Common myeloid progenitor, CD34-positive (primary cell): ENCODE data around the gene PFKFB3.

ENCODE experiments used
- CTCF ChIA-PET: fragments of 350-600 bp; sonication (Branson Sonifier 250); formaldehyde crosslinking; loops from one replicate; lab custom pipeline; 2021; ENCODE audit warnings: antibody characterized with exemption; lab: Charles Lee
- POLR2A ChIA-PET: fragments of 350-600 bp; sonication (Branson Sonifier 250); formaldehyde crosslinking; loops from one replicate; lab custom pipeline; 2021; ENCODE audit warnings: antibody characterized with exemption; lab: Charles Lee
- DNase-seq, 3 donors: peaks; one replicate each; pipeline versions ENCODE4 v3.0.0 to v3.0.0-alpha.2; 2013
- H3K27ac ChIP-seq, 2 experiments: 1 replicate in 1 of 2; 2 replicates in 1 of 2; pipeline ENCODE4 v1.7.0; 2013; ENCODE audit warnings: inconsistent platforms in 2 of 2, low read length in 2 of 2, mild to moderate bottlenecking in 2 of 2, low read depth in 1 of 2, moderate library complexity in 1 of 2; ENCODE audit not compliant: severe bottlenecking in 2 of 2, insufficient read depth in 1 of 2, poor library complexity in 1 of 2
- H3K27me3 ChIP-seq, 5 experiments: replicated peaks in 2 of 5; 1 replicate in 3 of 5; 2 replicates in 2 of 5; pipeline versions ENCODE4 v1.6.1 to v1.7.0; 2013; ENCODE audit warnings: low read length in 4 of 5, mild to moderate bottlenecking in 2 of 5, moderate library complexity in 2 of 5, inconsistent platforms in 1 of 5; ENCODE audit not compliant: insufficient read depth in 5 of 5, control insufficient read depth in 4 of 5
- H3K36me3 ChIP-seq, 4 experiments: 1 replicate in 2 of 4; 2 replicates in 2 of 4; pipeline versions ENCODE4 v1.6.1 to v1.7.0; 2013; ENCODE audit warnings: low read length in 3 of 4, control low read depth in 1 of 4, mild to moderate bottlenecking in 1 of 4; ENCODE audit not compliant: control insufficient read depth in 4 of 4, insufficient read depth in 4 of 4
- H3K4me1 ChIP-seq, 4 experiments: 1 replicate in 3 of 4; 2 replicates in 1 of 4; pipeline versions ENCODE4 v1.6.1 to v1.7.1; 2013; ENCODE audit warnings: low read length in 3 of 4, mild to moderate bottlenecking in 3 of 4, control low read depth in 1 of 4, inconsistent platforms in 1 of 4, moderate library complexity in 1 of 4; ENCODE audit not compliant: control insufficient read depth in 4 of 4, insufficient read depth in 4 of 4; ENCODE audit errors: control extremely low read depth in 1 of 4
- H3K4me3 ChIP-seq, 7 experiments: 1 replicate in 4 of 7; 2 replicates in 3 of 7; pipeline versions ENCODE4 v1.5.1 to v1.7.0; 2013; ENCODE audit warnings: mild to moderate bottlenecking in 7 of 7, low read length in 6 of 7, moderate library complexity in 6 of 7, inconsistent platforms in 2 of 7, low read depth in 2 of 7, control low read depth in 1 of 7; ENCODE audit not compliant: insufficient read depth in 4 of 7, control insufficient read depth in 1 of 7; ENCODE audit errors: extremely low read depth in 1 of 7
- H3K9me3 ChIP-seq, 5 experiments: 1 replicate in 4 of 5; 2 replicates in 1 of 5; pipeline versions ENCODE4 v1.6.1 to v1.7.1; 2013; ENCODE audit warnings: low read length in 4 of 5, mild to moderate bottlenecking in 2 of 5, inconsistent platforms in 1 of 5, low read depth in 1 of 5, moderate library complexity in 1 of 5; ENCODE audit not compliant: control insufficient read depth in 4 of 5, insufficient read depth in 2 of 5; ENCODE audit errors: control extremely low read depth in 1 of 5
- WGBS: methylation state at CpG from one replicate; pipeline ENCODE4 v1.1.5; 2013; ENCODE audit not compliant: insufficient coverage; 5-methylcytosine and 5-hydroxymethylcytosine counted together

The PFKFB3 gene

DNA sequence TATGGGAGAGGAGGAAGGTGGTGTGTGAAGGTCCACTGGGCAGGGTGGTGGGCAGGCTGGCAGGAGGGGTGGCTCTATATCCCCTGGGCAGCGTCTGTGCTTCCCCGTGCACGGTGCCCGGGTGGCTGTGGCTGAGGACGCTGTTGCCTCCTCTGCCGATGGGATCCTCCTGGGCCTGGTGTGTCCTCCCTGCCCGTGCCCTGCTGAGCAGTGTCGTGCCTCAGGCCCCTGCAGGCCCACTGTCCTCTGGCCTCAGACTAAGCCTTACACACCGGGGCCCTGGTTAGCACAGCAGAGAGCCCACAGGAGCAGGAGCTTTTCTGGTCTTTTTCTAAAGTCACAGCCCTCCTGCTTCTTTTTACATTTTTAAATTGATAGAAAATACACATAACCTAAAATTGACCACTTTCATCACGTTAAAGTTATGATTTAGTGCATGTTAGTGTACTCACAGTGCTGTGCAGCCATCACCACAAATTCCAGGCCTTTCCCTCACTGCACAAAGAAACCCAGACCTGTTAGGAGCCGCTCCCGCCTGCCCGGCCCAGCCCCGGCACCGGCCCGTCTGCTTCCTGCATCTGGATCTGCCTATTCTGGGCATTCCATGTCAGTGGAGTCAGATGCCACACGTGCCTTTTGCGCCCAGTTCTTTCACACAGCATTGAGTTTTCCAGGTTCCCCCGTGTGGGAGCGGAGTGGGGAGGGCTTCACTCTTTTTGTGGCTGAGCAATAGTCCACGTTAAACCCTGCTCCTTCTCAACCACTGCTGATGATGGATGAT lies 19.4 kb downstream of the PFKFB3 start:
- peaks cover 7 to 88% (median 66%) of the 10 kb centered on the region in 4 experiments for H3K36me3 ChIP-seq
- H3K27ac ChIP-seq: no peak overlapping the region
- DNase-seq: no peak
- WGBS: 100% methylated on average over 10 of the region's 21 CpGs
- H3K4me3 ChIP-seq: no peak overlapping the region
- peaks cover 0 to 9% (median 1%) of the 10 kb centered on the region in 4 experiments for H3K4me1 ChIP-seq
- no peaks in the 10 kb centered on the region for H3K27me3 ChIP-seq
- ChIA-PET POLR2A (no interaction called here), CTCF (no interaction called here)
- H3K9me3 ChIP-seq: no peaks in the 10 kb centered on the region

DNA sequence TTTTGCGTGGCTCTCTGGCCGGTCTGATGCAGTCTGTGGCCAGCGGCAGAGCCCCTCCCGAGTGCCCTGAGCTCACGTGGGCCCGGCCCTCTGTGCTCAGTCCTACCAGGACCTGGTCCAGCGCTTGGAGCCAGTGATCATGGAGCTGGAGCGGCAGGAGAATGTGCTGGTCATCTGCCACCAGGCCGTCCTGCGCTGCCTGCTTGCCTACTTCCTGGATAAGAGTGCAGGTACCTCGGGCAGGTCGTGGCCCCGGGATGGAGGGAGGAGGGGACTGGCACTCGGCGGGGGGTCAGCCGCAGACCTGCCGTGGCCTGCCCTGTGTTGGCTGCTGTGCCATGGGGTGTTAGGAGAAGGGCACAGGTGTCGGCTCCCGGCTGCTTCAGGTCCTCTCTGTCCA lies 20.0 kb downstream of the PFKFB3 start:
- CTCF ChIA-PET: no interaction called here
- no peak for DNase-seq
- Histone ChIP-seq H3K4me1 (peaks cover 0 to 4% (median 0%) of the 10 kb centered on the region in 4 experiments), H3K36me3 (peaks cover 7 to 88% (median 67%) of the 10 kb centered on the region in 4 experiments), H3K27me3 (no peaks in the 10 kb centered on the region), H3K4me3 (no peak overlapping the region), H3K27ac (no peak overlapping the region), H3K9me3 (no peaks in the 10 kb centered on the region)
- WGBS: 98% methylated on average over 17 of the region's 19 CpGs
- POLR2A ChIA-PET: no interaction called here

DNA sequence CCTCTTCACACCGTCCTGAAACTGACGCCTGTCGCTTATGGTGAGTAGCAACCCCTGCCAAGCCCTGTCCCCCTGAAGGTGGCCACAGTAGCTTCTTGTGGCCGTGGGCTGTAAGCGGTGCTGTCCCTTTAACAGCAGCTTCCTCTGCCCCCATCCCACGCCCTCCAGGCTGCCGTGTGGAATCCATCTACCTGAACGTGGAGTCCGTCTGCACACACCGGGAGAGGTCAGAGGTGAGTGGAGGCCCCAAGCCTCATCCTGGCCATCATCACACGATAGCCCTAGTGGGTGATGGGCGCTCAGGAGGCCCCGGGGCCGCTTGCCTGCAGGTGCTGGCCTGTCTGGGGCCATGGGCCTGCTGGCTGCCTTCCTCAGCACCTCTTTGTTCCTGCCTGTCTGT lies 21.2 kb downstream of the PFKFB3 start:
- POLR2A ChIA-PET: no interaction called here
- CTCF ChIA-PET: interaction anchor here (0.6 to 1.7 kb wide), 2 partner anchors 20 to 21 kb away, joined by 3 read pairs; no protein-coding TSS in a partner anchor
- peaks cover 4 to 92% (median 69%) of the 10 kb centered on the region in 4 experiments for H3K36me3 ChIP-seq
- H3K27ac ChIP-seq: no peak overlapping the region
- no peaks in the 10 kb centered on the region for H3K4me1 ChIP-seq
- no peaks in the 10 kb centered on the region for H3K9me3 ChIP-seq
- 96% methylated on average over 14 of the region's 14 CpGs for WGBS
- H3K27me3 ChIP-seq: no peaks in the 10 kb centered on the region
- no peak overlapping the region for H3K4me3 ChIP-seq
- DNase-seq: no peak

DNA sequence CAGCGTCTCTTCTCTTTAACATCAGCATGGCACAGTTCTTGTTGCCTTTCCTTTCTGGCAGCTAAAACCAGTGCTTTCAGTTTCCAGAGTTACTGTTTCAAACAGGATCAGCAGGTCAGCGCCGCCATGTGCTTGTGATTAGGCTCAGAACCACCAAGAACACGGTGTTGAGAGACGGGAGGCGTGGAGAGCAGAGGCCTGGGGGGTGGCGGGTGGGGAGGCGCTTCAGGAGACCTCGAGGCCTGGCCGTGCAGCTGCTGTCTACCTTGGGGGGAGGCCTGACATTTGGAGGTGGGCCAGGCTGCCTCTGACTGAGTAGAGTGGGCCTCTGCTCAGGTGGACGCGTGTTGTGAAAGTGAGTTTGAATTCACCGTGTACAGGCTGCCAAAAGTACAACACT lies 22.0 kb downstream of the PFKFB3 start:
- WGBS: 95% methylated on average over 13 of the region's 13 CpGs
- DNase-seq: no peak
- ChIA-PET CTCF (interaction anchor here (0.6 to 1.7 kb wide), 3 partner anchors 21 to 480 kb away, joined by 3 to 4 read pairs (median 3); no protein-coding TSS in a partner anchor), POLR2A (no interaction called here)
- no peaks in the 10 kb centered on the region for H3K4me1 ChIP-seq
- H3K4me3 ChIP-seq: no peak overlapping the region
- no peaks in the 10 kb centered on the region for H3K27me3 ChIP-seq
- H3K27ac ChIP-seq: no peak overlapping the region
- peaks cover 4 to 92% (median 66%) of the 10 kb centered on the region in 4 experiments for H3K36me3 ChIP-seq
- no peaks in the 10 kb centered on the region for H3K9me3 ChIP-seq

DNA sequence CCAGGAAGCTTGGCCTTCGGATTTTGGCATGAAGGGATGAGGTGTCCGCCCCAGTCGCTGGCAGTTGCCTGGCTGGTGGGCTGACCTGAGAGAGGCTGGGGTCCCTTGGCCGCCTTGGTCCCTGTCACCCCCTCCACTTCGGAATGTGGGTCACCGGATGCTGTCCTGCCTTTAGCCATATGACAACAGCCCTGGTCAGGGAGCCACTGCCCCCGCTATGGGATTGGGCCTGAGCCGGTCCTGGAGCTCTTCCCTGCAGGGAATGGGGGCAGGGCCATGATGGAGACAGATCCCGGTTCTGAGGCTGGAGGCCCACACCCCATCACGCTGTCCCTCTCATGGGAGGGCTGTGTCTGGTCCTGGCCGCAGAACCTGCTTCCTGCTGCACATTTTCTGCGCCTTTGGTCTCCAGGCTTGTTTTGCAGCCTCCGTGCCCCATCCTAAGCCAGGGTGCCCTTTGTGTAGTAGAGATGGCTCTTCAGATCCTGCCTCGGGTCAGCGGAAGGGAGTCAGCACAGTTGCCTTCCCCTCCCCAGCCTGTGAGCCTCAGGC lies 22.6 kb downstream of the PFKFB3 start:
- POLR2A ChIA-PET: no interaction called here
- 95% methylated on average over 14 of the region's 15 CpGs for WGBS
- Histone ChIP-seq H3K4me1 (no peaks in the 10 kb centered on the region), H3K36me3 (peaks cover 5 to 93% (median 67%) of the 10 kb centered on the region in 4 experiments), H3K27ac (no peak overlapping the region), H3K9me3 (no peaks in the 10 kb centered on the region), H3K4me3 (no peak overlapping the region), H3K27me3 (no peaks in the 10 kb centered on the region)
- CTCF ChIA-PET: interaction anchor here (0.6 to 1.7 kb wide), 2 partner anchors 21 to 40 kb away, joined by 3 read pairs; no protein-coding TSS in a partner anchor
- no peak for DNase-seq

DNA sequence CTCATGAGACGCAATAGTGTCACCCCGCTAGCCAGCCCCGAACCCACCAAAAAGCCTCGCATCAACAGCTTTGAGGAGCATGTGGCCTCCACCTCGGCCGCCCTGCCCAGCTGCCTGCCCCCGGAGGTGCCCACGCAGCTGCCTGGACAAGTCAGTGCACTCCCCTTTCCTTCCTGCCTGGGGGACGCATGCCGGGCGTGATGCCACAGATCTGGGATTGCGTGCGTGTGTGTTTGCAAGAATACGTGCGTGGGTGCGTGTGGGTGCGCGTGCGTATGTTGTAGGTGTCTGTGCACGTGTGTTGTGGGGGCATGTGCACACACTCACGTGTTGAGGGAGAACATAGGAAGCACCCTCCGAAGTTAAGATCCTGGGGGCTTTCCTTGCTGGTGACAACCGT lies 23.5 kb downstream of the PFKFB3 start:
- ChIA-PET POLR2A (no interaction called here), CTCF (no interaction called here)
- Histone ChIP-seq H3K9me3 (no peaks in the 10 kb centered on the region), H3K36me3 (peaks cover 7 to 89% (median 63%) of the 10 kb centered on the region in 4 experiments), H3K27me3 (no peaks in the 10 kb centered on the region), H3K4me3 (no peak overlapping the region), H3K27ac (no peak overlapping the region), H3K4me1 (no peaks in the 10 kb centered on the region)
- WGBS: 98% methylated on average over 22 of the region's 23 CpGs
- DNase-seq: no peak

DNA sequence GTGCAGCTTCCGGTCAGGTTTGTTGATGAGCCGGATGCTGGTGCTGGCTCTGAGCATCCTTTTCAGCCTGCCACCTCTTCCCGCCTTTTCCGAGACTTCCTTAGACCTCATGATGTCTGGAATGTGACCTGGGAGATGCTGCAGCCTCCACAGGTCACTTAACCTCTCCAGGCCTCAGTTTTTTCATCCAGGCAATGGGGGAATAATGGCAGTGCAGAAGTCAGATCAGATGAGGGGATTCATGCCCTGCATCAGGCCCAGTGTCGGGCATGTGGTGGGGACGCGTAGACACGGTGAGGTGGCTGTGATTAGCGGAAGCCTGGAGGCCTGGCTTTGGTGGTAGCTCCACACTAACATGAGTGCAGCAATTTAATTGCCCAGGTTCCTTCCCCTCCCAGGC lies 24.6 kb downstream of the PFKFB3 start:
- ChIA-PET CTCF (no interaction called here), POLR2A (interaction anchor here (0.6 kb wide), 1 partner anchor 131 kb away, joined by 3 read pairs; no protein-coding TSS in a partner anchor)
- H3K27ac ChIP-seq: no peak overlapping the region
- 98% methylated on average over 6 of the region's 9 CpGs for WGBS
- no peaks in the 10 kb centered on the region for H3K27me3 ChIP-seq
- no peak for DNase-seq
- H3K9me3 ChIP-seq: no peaks in the 10 kb centered on the region
- H3K4me1 ChIP-seq: no peaks in the 10 kb centered on the region
- H3K36me3 ChIP-seq: peaks cover 3 to 89% (median 60%) of the 10 kb centered on the region in 4 experiments
- no peak overlapping the region for H3K4me3 ChIP-seq
